Spinal cord (tissue), 10 donors: Measurements from ENCODE around the gene KTI12. TPM values are rescaled to one million over a fixed set of nuclear protein-coding genes. Genes with fewer than 3 reads are reported as not detected.
A peak's percentile ranks its signal among the peaks of the same experiment; 100 is the strongest.
"Not testable (repeated sequence)": the region's sequence is repeated elsewhere in the genome, so short reads cannot be mapped to it uniquely, and the experiment has no call there.

Experiments
- DNase-seq, 6 donors: peaks; one replicate each; pipeline versions ENCODE4 v3.0.0 to v3.0.0-alpha.2; 2013 to 2015; ENCODE audit warnings: low spot score in 6 of 6, low read depth in 4 of 6
- H3K27ac ChIP-seq: one replicate; pipeline ENCODE4 v1.5.1; 2013; ENCODE audit warnings: low read depth, low read length, control low read depth
- H3K27me3 ChIP-seq: one replicate; pipeline ENCODE4 v1.6.1; 2013; ENCODE audit warnings: low read length; ENCODE audit not compliant: control insufficient read depth, insufficient read depth
- H3K36me3 ChIP-seq: one replicate; pipeline ENCODE4 v1.6.1; 2013; ENCODE audit warnings: low read length; ENCODE audit not compliant: control insufficient read depth, insufficient read depth
- H3K4me1 ChIP-seq: one replicate; pipeline ENCODE4 v1.6.1; 2013; ENCODE audit warnings: low read length; ENCODE audit not compliant: control insufficient read depth, insufficient read depth
- H3K4me3 ChIP-seq: one replicate; pipeline ENCODE4 v1.5.1; 2013; ENCODE audit warnings: low read depth, low read length, control low read depth
- H3K9me3 ChIP-seq: one replicate; pipeline ENCODE4 v1.6.1; 2013; ENCODE audit warnings: low read length; ENCODE audit not compliant: control insufficient read depth, insufficient read depth
- WGBS: methylation state at CpG from one replicate; pipeline ENCODE4 v1.1.5; 2013; ENCODE audit warnings: missing lambda C conversion rate; ENCODE audit not compliant: insufficient coverage; 5-methylcytosine and 5-hydroxymethylcytosine counted together
- polyA plus RNA-seq, 2 donors: library from polyadenylated mRNA; unstranded; fragments of 120-200 nt; gene quantifications; one replicate each; pipeline ENCODE4 v1.2.1, GENCODE V29; 2013; ENCODE audit not compliant: insufficient read length in 2 of 2
- total RNA-seq, 2 donors: library from RNA; depleted of rRNA in 1 of 2; stranded (reverse); fragments of 120-200 nt in 1 of 2; fragments of >200 nt in 1 of 2; gene quantifications; one replicate each; pipeline versions ENCODE4 v1.2.3 to v1.2.4, GENCODE V29; 2013 to 2014
- donor health status: healthy.

Gene KTI12
- total and polyA plus RNA-seq, 4 donors, result 5.6 to 7.0 (median 6.1) TPM

- H3K4me1 ChIP-seq, result peaks cover under 1% of the 10 kb centered on the region
- H3K27me3 ChIP-seq, result no peaks in the 10 kb centered on the region
- no peak overlapping the region for H3K27ac ChIP-seq
- WGBS, result 100% methylated on average over 2 of the region's 2 CpGs
- no peak overlapping the region for H3K4me3 ChIP-seq
- H3K9me3 ChIP-seq, result no peaks in the 10 kb centered on the region
- no peak for DNase-seq
- peaks cover 28% of the 10 kb centered on the region for H3K36me3 ChIP-seq
Observed at GRCh38 chr1:52026278-52026677, 7.3 kb downstream of the KTI12 start.

DNA sequence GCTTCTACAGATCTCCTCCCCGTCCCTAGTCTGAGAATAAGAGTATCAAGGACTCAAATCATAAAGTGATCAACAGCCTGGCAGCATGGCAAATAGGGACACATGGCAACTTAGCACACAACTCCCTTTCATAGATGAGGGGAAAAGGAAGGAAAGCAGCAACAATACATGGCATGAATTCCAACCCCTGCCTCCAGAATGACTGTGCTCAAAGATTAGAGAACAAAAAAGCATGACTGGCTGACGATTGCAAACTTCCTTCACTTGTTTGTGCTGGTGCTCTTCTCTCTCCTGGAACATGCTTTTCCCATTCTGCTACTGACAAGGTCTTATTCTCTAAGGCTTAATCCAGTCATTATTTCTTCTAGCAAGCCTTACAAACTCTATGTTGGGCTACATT is 11.5 kb downstream of the KTI12 start:
- no peaks in the 10 kb centered on the region for H3K9me3 ChIP-seq
- no peaks in the 10 kb centered on the region for H3K27me3 ChIP-seq
- H3K4me1 ChIP-seq, result no peaks in the 10 kb centered on the region
- peaks cover 28% of the 10 kb centered on the region for H3K36me3 ChIP-seq
- no peak overlapping the region for H3K27ac ChIP-seq
- no peak overlapping the region for H3K4me3 ChIP-seq
- no peak for DNase-seq
- 83% methylated on average over 1 of the region's 2 CpGs for WGBS

DNA sequence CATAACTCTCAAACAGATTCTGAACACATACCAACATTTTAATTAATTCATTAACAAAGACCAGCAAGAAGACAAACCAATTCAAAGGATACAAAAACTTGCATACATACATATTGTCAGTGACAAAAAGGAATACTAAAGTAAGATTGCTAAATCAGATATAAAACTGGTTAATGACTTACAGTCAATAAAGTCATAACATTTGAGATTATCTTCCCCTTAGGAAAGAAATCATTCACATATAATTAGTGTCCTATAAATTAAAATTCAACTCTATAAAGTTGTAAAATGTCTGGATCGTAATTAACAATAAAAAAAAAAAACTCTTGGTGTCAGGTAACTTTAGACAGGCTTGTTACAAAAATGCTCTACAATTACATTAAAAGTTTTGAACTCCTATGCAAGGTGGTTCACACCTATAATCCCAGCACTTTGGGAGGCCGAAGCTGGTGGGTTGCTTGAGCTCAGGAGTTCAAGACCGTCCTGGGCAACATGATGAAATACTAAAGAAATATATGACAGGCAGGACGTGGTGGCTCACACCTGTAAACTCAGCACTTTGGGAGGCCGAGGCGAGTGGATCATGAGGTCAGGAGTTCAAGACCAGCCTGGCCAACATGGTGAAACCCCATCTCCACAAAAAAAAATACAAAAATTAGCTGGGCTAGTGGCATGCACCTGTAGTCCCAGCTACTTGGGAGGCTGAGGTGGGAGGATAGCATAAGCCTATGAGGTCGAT is 25.4 kb downstream of the KTI12 start:
- no peak for DNase-seq
- Histone ChIP-seq H3K4me1 (no peaks in the 10 kb centered on the region), H3K36me3 (no peaks in the 10 kb centered on the region), H3K4me3 (no peak overlapping the region), H3K27me3 (peaks cover 4% of the 10 kb centered on the region), H3K9me3 (no peaks in the 10 kb centered on the region), H3K27ac (no peak overlapping the region)
- 100% methylated on average over 2 of the region's 7 CpGs for whole genome bisulfite sequencing

- no peaks in the 10 kb centered on the region for H3K4me1 ChIP-seq
- peaks cover 4% of the 10 kb centered on the region for H3K27me3 ChIP-seq
- WGBS, result 69% methylated on average over 3 of the region's 5 CpGs
- H3K27ac ChIP-seq, result no peak overlapping the region
- H3K9me3 ChIP-seq, result no peaks in the 10 kb centered on the region
- no peak overlapping the region for H3K4me3 ChIP-seq
- DNase-seq, result peak in 1 of 6 donors; percentile 8
- H3K36me3 ChIP-seq, result no peaks in the 10 kb centered on the region
Observed at GRCh38 chr1:52007215-52008002, 26.2 kb downstream of the KTI12 start.

GRCh38 chr1:52006081-52006553 is 27.5 kb downstream of the KTI12 start:
- H3K9me3 ChIP-seq, H3K4me1 ChIP-seq, H3K27ac ChIP-seq, H3K27me3 ChIP-seq, DNase-seq, H3K36me3 ChIP-seq, H3K4me3 ChIP-seq: not testable (repeated sequence)
- WGBS, result no CpG with 5 or more reads among the region's 5 CpGs

DNA sequence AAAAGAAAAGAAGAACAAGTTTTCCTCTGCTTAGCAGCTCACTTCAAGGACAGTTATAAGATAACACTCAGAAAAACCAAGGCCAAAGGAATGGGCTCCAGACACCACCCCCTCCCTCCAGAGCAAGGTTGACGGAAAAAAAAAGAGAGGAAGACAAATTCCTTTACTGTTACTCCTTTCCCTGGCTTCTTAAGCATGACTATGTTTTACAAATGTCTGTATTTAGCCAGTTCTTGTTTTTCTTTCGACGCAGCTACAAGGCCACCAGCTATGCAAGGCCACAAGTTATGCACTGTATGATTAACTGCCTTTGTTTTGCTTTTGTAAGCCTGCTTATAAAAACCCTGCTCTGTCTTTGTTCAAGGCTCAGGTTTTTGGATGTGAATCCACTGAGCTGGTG is 28.1 kb downstream of the KTI12 start:
- not testable (repeated sequence) for H3K27me3 ChIP-seq, DNase-seq

DNA sequence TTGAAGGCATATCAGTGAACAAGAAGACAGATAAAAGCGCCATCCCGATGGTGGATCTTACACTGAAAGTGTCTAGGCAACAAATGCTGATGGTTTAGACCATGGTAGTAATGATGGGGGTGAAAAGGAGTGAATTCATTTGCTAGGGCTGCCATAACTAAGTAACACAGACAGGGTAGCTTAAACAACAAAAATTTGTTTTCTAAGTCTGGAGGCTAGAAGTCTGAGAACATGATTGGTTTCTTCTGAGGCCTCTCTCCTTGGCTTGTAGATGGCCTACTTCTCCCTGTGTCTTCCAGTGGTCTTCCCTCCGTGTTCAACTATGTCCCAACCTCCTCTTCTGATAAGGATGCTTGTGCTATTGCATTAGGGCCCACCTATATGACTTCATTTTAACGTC is 29.7 kb downstream of the KTI12 start:
- 67% methylated on average over 1 of the region's 4 CpGs for WGBS

More for the DNA sequence above, 28.1 kb downstream of the KTI12 start:
- WGBS, result no CpG with 5 or more reads among the region's 3 CpGs
- not testable (repeated sequence) for H3K4me3 ChIP-seq, H3K36me3 ChIP-seq, H3K9me3 ChIP-seq, H3K4me1 ChIP-seq, H3K27ac ChIP-seq

GRCh38 chr1:52002038-52002917 is 31.3 kb downstream of the KTI12 start:
- H3K9me3 ChIP-seq, result no peaks in the 10 kb centered on the region
- no peak overlapping the region for H3K27ac ChIP-seq
- peak; percentile 73 to 96 (median 80) for DNase-seq
- H3K36me3 ChIP-seq, result no peaks in the 10 kb centered on the region
- no peak overlapping the region for H3K4me3 ChIP-seq
- H3K27me3 ChIP-seq, result peaks cover 4% of the 10 kb centered on the region
- no peaks in the 10 kb centered on the region for H3K4me1 ChIP-seq
- WGBS, result 89% methylated on average over 3 of the region's 9 CpGs

More for the DNA sequence above, 29.7 kb downstream of the KTI12 start:
- Histone ChIP-seq H3K9me3 (no peaks in the 10 kb centered on the region), H3K36me3 (no peaks in the 10 kb centered on the region), H3K4me1 (no peaks in the 10 kb centered on the region), H3K27me3 (peaks cover 4% of the 10 kb centered on the region), H3K4me3 (no peak overlapping the region), H3K27ac (no peak overlapping the region)
- no peak for DNase-seq

GRCh38 chr1:51998701-51999100 is 34.9 kb downstream of the KTI12 start:
- Histone ChIP-seq H3K9me3 (no peaks in the 10 kb centered on the region), H3K36me3 (no peaks in the 10 kb centered on the region), H3K27me3 (no peaks in the 10 kb centered on the region), H3K27ac (no peak overlapping the region), H3K4me1 (no peaks in the 10 kb centered on the region), H3K4me3 (no peak overlapping the region)
- 100% methylated on average over 1 of the region's 1 CpG for WGBS
- DNase-seq, result no peak
